ENCODE data around the gene ZBTB8OS.

DNA sequence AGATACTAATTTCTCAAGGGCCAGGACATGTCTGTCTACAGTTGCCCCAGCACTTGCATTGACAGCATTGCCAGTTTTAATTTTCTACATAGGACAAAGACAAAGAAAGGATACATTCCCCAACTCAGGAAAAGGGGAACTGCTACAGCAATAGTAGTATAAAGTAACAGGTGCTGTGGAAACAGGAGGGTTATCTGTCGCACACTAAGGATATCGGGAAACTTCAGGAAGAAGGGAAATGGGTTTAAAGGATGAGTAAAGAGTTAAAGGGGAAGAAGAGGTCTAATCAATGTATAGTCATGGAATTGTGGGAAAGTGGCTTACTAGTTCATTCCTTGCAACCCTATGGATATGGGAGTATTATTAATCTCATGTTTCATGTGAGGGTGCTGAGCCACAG lies 36.0 kb upstream of the ZBTB8OS start:
- TF ChIP-seq, protein P1, sequence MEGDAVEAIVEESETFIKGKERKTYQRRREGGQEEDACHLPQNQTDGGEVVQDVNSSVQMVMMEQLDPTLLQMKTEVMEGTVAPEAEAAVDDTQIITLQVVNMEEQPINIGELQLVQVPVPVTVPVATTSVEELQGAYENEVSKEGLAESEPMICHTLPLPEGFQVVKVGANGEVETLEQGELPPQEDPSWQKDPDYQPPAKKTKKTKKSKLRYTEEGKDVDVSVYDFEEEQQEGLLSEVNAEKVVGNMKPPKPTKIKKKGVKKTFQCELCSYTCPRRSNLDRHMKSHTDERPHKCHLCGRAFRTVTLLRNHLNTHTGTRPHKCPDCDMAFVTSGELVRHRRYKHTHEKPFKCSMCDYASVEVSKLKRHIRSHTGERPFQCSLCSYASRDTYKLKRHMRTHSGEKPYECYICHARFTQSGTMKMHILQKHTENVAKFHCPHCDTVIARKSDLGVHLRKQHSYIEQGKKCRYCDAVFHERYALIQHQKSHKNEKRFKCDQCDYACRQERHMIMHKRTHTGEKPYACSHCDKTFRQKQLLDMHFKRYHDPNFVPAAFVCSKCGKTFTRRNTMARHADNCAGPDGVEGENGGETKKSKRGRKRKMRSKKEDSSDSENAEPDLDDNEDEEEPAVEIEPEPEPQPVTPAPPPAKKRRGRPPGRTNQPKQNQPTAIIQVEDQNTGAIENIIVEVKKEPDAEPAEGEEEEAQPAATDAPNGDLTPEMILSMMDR (IDR thresholded peaks at IDR 0.05): no peak
- TF ChIP-seq POLR2A (IDR thresholded peaks at IDR 0.05): no peak
